ENCODE data around the gene FKBP3.
"Not testable (repeated sequence)": the region's sequence is repeated elsewhere in the genome, so short reads cannot be mapped to it uniquely, and the experiment has no call there.

FKBP3 gene

GRCh38 chr14:45112896-45113781, 21.1 kb downstream of the FKBP3 start:
- peak; percentile 77 for DNase-seq (ENCODE audit: low read depth)

DNA sequence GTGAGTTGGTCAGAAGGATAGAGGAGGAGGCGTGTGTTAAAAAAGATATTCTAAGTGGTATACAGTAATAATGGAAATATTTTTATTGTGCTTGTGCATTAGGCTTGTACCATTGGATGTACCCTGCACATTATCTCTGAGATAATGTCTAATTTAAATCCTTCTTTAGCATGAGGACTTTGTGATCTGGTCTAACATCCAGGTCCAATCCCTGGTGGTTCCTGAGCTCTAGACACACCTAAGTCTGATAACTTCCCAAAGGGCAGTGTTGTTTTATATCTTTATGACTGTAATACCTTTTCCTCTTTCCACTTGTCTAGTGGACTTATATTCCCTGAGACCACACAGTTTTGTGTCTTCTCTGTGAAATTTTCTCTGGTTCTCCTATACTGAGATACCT, 29.7 kb downstream of the FKBP3 start:
- no peak for DNase-seq (ENCODE audit: low read depth)

DNA sequence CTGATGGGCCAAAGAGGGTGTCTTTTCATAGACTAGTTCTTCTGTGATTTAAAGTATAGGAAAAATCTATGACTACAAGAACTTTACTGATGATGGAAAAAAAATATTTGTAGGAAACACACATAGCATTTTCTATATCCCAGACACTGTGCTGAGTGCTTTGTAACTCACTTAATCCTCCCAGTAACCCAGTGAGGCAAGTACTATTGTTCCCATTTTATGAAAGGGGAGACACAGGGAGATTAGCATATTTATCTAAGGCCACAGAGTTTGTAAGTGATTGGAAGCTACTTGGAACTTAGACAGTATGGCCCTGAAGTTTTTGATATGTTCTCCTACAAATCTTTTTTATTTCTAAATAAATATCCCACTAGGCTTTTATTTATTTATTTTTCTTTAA, 30.5 kb downstream of the FKBP3 start:
- DNase-seq (ENCODE audit: low read depth): no peak

DNA sequence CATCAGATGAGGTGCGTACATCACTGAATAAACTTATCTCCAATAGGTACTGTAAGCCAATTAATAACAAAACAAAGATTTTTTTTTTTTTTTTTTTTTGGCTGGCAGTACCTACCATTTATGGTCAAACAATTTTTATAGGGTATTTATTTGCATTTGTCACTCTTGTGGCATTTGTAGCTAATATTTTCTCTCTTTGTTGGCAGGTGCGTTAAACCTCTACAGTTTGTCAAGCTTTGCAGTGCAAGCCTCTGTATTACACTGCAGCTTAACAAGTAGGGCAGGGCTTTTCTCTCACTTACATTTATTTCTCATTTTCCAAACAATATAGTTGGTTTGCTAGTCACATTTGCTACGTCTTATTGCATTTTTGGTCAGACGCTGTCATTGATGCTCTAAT, 38.1 kb downstream of the FKBP3 start:
- no peak for DNase-seq (ENCODE audit: low read depth)

- no peak for DNase-seq (ENCODE audit: low read depth)
Measured at GRCh38 chr14:45095143-45095542, 39.1 kb downstream of the FKBP3 start.

GRCh38 chr14:45094275-45094674, 40.0 kb downstream of the FKBP3 start:
- DNase-seq (ENCODE audit: low read depth): no peak

DNA sequence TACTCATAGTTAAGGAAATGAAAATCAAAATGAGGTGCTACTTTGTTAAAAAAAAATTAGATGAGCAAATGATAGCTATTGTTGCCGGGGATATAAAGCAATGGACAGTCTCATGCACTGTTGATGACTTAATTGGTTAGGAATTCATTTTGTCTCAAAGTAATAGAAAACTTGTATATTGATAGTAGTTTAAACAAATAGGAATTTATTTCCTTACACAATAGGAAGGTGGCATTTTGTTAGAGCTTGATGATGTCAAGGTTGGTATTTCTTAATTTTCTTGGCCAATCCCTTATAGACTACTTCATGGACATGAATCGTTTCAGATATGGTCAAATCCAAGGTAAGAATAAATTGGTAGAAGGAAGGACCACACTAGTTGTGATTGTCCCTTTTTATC, 42.6 kb downstream of the FKBP3 start:
- peak; percentile 45 for DNase-seq (ENCODE audit: low read depth)

DNA sequence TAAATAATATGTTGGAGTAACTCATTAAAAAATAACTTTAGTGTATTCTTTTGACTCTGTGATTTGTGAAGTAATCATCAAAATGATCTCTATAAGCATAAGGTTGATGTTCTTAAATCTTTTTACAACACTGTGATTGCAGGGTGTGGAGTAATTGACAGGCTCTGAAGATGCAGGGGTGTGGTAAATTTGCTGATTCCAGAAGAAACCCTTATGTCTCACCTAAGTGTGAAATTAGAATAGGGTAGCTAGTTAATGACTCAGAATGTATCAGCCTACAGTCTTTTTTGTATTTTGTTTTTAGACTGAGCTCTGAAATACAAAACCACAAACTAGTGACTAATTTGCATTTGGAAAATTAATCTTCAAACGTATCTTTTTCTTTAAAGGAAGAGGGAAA, 44.5 kb downstream of the FKBP3 start:
- peak; percentile 45 for DNase-seq (ENCODE audit: low read depth)

- DNase-seq (ENCODE audit: low read depth): peak; percentile 39
Measured at GRCh38 chr14:45084946-45085346, 49.3 kb downstream of the FKBP3 start.

- peak; percentile 87 for DNase-seq (ENCODE audit: low read depth)
Measured at GRCh38 chr14:45083976-45084722, 50.1 kb downstream of the FKBP3 start, which contains the start of gene PRPF39. Gene PRPF39 (plus strand): TSS chr14:45084116. CDS start chr14:45095240, 11,124 bp downstream.

DNA sequence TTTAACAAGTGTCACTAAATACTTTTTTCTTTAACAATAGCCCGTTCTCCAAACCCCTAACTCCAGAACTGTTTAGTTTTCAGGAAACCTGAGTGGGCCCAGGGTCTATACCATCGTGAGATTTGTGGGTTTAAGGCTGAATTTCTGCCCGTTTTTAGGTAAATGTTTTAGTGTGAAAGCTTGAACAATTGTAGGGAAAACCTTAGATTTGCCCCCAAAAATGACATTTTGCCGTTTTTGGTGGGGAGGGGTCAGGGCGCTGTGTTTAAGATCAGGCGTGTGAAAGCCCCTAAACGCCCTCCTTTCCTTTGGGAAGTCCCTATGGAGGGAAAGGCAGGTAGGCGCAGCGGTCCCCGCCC, 50.7 kb downstream of the FKBP3 start:
- DNase-seq (ENCODE audit: low read depth): no peak

DNA sequence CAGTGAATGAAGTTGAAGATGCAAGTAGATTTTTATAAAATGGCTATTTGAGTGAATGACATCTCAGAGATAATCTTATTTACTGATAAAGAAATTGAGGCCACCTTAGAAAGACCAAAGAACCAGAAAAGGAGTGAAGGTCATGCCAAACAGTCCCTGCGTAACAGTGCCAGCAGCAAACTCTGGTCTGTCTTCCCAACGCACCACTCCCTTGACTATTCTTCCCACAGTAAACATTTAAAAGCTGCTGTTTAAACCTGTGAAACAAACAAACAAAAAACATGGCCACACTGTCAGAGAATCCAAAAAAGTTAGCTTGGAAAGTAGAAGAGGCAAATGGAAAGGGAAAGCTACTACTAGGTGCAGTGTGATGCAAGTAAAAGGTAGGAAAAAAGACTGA, 51.9 kb downstream of the FKBP3 start:
- DNase-seq (ENCODE audit: low read depth): no peak

DNA sequence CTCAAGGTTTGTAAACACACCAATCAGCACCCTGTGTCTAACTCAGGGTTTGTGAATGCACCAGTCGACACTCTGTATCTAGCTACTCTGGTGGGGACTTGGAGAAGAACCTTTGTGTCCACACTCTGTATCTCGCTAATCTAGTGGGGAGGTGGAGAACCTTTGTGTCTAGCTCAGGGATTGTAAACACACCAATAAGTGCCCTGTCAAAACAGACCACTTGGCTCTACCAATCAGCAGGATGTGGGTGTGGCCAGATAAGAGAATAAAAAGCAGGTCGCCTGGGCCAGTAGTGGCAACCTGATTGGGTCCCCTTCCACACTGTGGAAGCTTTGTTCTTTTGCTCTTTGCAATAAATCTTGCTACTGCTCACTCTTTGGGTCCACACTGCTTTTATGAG, 53.2 kb downstream of the FKBP3 start:
- DNase-seq (ENCODE audit: low read depth): not testable (repeated sequence)

GRCh38 chr14:45080416-45080968, 53.8 kb downstream of the FKBP3 start:
- DNase-seq (ENCODE audit: low read depth): not testable (repeated sequence)

DNA sequence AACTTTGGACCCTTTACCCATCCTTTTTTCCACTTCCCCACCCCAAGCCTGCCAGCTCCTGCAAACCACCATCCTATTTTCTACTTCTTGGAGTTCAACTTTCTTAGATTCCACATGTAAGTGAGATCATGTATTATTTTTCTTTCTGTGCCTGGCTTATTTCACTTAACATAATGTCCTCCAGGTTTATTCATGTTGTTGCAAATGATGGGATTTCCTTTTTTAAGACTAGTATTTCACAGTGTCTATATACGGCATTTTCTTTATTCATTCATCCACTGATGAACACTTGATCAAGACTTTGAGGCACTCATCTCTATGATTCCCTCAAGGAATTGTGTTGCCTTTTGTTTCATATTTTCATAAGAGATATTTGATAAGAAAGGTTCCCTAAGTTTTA, 56.0 kb downstream of the FKBP3 start:
- no peak for DNase-seq (ENCODE audit: low read depth)

DNA sequence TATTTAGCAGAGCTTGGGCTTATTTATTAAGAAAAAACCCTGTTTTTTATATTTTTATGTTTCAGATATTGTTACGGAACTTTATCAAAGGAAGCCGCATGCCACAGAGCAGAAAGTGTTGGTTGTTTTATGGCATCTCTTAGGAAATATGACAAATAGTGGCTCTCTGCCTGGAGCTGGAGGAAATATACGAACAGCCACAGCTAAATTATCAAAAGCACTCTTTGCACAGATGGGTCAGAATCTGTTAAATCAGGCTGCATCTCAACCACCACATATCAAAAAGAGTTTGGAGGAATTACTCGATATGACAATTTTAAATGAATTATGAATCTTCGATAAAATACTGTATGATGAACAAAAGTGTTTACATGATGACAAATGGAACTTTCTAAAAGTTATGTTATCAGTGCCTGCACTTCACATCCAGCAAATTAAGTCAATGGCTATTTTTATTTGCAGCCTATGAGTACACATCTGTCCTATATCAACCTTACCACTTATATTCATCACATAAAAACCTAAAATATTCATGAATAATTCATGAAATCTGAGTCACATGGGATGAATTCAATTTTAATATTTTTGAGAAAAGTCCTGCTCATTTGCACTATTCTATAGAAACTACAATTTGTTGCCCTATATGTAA, 60.9 kb downstream of the FKBP3 start:
- DNase-seq (ENCODE audit: low read depth): no peak

DNA sequence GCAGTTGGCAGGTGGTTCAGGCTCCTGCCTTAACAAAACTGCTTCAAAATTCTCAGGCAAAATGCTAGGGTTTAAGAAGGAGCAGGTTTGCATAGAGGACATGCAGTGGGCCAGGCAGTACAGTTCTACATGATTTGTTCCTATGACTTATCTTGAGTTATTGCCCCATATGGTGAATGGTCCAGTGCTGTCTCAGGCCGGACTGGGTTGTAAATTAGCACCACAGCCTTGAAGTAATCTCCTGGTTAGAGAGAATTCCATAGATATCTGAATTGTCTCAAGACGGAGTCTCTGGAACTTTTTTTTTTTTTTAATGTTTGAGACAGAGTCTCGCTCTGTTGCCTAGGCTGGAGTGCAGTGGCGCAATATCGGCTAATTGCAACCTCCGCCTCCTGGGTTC, 62.2 kb downstream of the FKBP3 start:
- no peak for DNase-seq (ENCODE audit: low read depth)

- peak; percentile 28 for DNase-seq (ENCODE audit: low read depth)
Measured at GRCh38 chr14:45070215-45070614, 64.1 kb downstream of the FKBP3 start.

DNA sequence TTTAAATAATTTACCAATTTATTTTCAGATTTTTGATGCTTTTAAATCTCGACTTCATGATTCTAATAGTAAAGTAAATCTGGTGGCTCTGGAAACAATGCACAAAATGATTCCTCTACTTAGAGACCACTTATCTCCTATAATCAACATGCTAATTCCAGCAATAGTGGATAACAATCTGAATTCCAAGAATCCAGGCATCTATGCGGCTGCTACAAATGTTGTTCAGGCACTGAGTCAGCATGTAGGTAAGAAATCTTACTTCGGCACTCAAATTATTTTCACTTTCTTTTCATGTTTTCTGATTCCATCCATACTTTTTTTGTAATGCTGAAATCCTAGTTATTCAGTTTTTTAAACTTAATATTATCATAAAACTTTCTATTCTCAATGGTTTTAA, 65.9 kb downstream of the FKBP3 start:
- DNase-seq (ENCODE audit: low read depth): no peak

DNA sequence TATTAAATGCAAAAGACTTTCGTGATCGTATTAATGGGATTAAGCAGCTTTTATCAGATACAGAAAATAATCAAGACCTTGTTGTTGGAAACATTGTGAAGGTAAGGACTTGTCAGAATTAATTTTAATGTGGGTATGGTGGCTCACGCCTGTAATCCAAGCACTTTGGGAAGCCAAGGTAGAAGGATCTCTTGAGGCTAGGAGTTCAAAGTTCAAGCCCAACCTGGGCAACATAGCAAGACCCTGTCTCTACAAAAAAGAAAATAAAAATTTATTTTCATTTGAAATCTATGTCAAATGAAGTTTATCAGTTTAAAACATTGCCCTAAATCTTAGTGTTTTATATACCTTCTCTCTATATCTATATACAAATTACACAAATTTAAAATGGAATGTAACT, 67.6 kb downstream of the FKBP3 start:
- DNase-seq (ENCODE audit: low read depth): no peak

- no peak for DNase-seq (ENCODE audit: low read depth)
Measured at GRCh38 chr14:45065956-45066355, 68.3 kb downstream of the FKBP3 start.

Data from iris pigment epithelial cell (primary cell).